Measurements from ENCODE around the gene ACBD4.

- TF ChIP-seq, protein P1, sequence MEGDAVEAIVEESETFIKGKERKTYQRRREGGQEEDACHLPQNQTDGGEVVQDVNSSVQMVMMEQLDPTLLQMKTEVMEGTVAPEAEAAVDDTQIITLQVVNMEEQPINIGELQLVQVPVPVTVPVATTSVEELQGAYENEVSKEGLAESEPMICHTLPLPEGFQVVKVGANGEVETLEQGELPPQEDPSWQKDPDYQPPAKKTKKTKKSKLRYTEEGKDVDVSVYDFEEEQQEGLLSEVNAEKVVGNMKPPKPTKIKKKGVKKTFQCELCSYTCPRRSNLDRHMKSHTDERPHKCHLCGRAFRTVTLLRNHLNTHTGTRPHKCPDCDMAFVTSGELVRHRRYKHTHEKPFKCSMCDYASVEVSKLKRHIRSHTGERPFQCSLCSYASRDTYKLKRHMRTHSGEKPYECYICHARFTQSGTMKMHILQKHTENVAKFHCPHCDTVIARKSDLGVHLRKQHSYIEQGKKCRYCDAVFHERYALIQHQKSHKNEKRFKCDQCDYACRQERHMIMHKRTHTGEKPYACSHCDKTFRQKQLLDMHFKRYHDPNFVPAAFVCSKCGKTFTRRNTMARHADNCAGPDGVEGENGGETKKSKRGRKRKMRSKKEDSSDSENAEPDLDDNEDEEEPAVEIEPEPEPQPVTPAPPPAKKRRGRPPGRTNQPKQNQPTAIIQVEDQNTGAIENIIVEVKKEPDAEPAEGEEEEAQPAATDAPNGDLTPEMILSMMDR (IDR thresholded peaks at IDR 0.05) = no peak
- TF ChIP-seq POLR2A (IDR thresholded peaks at IDR 0.05) = no peak
- TF ChIP-seq EP300 (IDR thresholded peaks at IDR 0.05) = no peak
- TF ChIP-seq POLR2AphosphoS5 (IDR thresholded peaks at IDR 0.05) = no peak
These were observed 40.2 kb downstream of the ACBD4 start for GRCh38 chr17:45175759-45176115.

Measured in suprapubic skin (tissue), 4 donors.